Measurements from ENCODE around the gene OSBPL5. TPM values are rescaled to one million over a fixed set of nuclear protein-coding genes. Genes with fewer than 3 reads are reported as not detected.

Gene OSBPL5, protein sequence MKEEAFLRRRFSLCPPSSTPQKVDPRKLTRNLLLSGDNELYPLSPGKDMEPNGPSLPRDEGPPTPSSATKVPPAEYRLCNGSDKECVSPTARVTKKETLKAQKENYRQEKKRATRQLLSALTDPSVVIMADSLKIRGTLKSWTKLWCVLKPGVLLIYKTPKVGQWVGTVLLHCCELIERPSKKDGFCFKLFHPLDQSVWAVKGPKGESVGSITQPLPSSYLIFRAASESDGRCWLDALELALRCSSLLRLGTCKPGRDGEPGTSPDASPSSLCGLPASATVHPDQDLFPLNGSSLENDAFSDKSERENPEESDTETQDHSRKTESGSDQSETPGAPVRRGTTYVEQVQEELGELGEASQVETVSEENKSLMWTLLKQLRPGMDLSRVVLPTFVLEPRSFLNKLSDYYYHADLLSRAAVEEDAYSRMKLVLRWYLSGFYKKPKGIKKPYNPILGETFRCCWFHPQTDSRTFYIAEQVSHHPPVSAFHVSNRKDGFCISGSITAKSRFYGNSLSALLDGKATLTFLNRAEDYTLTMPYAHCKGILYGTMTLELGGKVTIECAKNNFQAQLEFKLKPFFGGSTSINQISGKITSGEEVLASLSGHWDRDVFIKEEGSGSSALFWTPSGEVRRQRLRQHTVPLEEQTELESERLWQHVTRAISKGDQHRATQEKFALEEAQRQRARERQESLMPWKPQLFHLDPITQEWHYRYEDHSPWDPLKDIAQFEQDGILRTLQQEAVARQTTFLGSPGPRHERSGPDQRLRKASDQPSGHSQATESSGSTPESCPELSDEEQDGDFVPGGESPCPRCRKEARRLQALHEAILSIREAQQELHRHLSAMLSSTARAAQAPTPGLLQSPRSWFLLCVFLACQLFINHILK
- total RNA-seq (2022; extraction: Qiagen RNA extraction), result 6.9 to 10.6 TPM (median 9.1 TPM) in 5 replicates

DNA sequence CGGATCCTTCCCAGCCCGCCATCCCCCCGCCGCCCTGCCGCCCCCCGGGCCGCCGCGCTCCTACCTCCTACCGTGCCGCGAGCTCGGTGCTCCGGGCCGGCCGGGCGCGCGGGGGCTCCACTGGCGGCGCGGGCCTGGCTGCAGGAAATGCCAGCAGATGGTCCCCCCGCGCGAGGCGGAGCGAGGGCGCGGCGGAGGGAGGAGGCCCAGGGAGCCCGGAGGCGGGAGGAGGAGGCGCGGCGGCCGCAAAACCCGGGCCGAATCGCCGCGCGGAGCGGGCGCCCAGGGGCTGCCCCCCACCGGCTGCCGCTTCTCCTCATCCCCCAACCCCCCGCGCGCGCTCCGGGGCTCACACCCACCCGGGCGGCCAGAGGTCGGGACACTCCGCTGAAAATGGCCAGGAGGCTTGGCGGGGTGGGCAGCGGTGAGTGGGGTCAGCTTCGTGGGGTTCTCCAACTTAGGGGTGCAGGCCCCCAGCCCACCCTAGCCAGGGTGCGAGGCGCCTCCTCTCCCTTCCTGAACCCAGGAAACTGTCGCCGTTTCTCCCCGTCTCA is at the start of gene OSBPL5:
TSS of gene OSBPL5 (minus strand) at position 159 of the 554 bp plus-strand sequence. CDS start 36,162 bp downstream, outside the sequence.

DNA sequence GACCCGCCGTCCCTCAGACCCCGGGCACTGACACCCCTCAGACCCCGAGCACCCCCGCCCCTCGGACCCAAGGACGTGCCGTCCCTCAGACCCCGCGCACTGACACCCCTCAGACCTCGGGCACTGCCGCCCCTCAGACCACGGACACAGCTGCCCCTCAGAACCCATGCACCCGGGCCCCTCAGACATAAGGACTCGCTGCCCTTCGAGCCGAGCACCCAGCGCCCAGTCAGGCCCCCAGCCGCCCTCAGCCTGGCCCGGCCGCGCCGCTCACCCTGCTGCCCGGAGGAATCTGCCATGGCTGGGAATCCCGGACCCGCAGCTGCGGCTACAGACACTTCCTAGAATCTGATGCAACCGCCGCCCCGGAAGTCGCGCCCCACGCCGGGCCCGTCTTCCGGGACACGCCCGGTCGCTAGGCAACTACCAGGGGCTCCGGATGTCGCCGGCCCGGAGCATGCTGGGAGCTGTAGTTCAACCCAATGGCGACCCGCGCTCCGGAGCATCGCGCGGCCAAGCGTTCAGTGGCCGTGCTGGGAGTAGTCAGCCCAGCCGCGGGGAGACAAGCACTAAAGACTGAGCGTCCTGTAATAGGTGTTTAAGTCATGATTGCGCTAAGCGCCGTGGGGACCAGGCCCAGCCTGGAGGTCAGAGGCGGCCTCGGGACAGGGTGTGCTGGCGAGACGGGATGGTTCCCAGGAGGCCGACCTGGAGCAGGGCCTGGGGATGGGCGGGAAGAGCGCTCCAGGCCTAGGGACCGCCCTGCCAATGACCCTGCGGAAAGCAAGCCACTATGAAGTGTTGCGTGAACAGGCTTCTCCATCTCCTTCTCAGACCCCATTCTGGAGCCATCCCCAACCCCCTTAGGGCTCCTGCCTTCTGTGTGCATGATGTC is 107.8 kb downstream of the OSBPL5 start, which contains the start of gene CARS1:
TSS of gene CARS1 (minus strand) at position 355 of the 895 bp plus-strand sequence. CDS start at position 299, 56 bp downstream.

Other genes starting within 250 kb of the OSBPL5 start
- gene PHLDA2, start 235.9 kb downstream of the OSBPL5 start, total RNA-seq (2022; extraction: Qiagen RNA extraction), result 85.5 to 120 TPM (median 111 TPM) in 5 replicates
- 119 to 126 TPM (median 122 TPM) in 5 replicates for gene NAP1L4, start 173.0 kb downstream of the OSBPL5 start, total RNA-seq (2022; extraction: Qiagen RNA extraction)
- 55.0 to 70.5 TPM (median 58.9 TPM) in 5 replicates for gene CARS1, start 107.9 kb downstream of the OSBPL5 start, total RNA-seq (2022; extraction: Qiagen RNA extraction)
- gene MRGPRG, start 53.5 kb upstream of the OSBPL5 start, total RNA-seq (2022; extraction: Qiagen RNA extraction), result not detected in 5 replicates
- 0.06 to 0.14 TPM (median 0.08 TPM) in 4 of 5 replicates, not detected in the other for gene MRGPRE, start 67.1 kb upstream of the OSBPL5 start, total RNA-seq (2022; extraction: Qiagen RNA extraction)
- gene ZNF195, start 213.8 kb upstream of the OSBPL5 start, total RNA-seq (2022; extraction: Qiagen RNA extraction), result 17.0 to 23.2 TPM (median 18.6 TPM) in 5 replicates